ENCODE measurements around the gene C4orf50. TPM values are rescaled to one million over a fixed set of nuclear protein-coding genes. Genes with fewer than 3 reads are reported as not detected.

Gene C4orf50
- total and polyA plus RNA-seq, 2 experiments from 2014 or later: 0.06 to 0.31 TPM

GRCh38 chr4:5976431-5976830 is 41.8 kb downstream of the C4orf50 start:
- TF ChIP-seq POLR2AphosphoS5 (IDR thresholded peaks at IDR 0.05; ENCODE audit: low read depth) (no peak), CTCF (conservative IDR thresholded peaks at IDR 0.05; ENCODE audit: low read depth in 2 of 2) (no peak), ETS1 (IDR thresholded peaks at IDR 0.05) (no peak), STAT1 (IDR thresholded peaks at IDR 0.05; ENCODE audit: unreplicated experiment) (no peak), NANOG (IDR thresholded peaks at IDR 0.05; ENCODE audit: borderline replicate concordance) (no peak), ZNF331 (CRISPR knock-in tag; IDR thresholded peaks at IDR 0.05; ENCODE audit: low read depth) (no peak), JUNB (IDR thresholded peaks at IDR 0.05; ENCODE audit: unreplicated experiment) (no peak), CREB1 (CRISPR knock-in tag; IDR thresholded peaks at IDR 0.05; ENCODE audit: low read depth) (no peak), ZNF462 (CRISPR knock-in tag; IDR thresholded peaks at IDR 0.05) (no peak), REST (IDR thresholded peaks at IDR 0.05; ENCODE audit: unreplicated experiment) (no peak), EZH2 (IDR thresholded peaks at IDR 0.05; ENCODE audit: low read depth, unreplicated experiment) (no peak)
- no peak overlapping the region for H3K27ac ChIP-seq (ENCODE audit: low read depth)
- peak; percentile 56 for DNase-seq (ENCODE audit: low spot score)

More at GRCh38 chr4:5976431-5976830, 41.8 kb downstream of the C4orf50 start:
- H3K79me2 ChIP-seq (replicated peaks; ENCODE audit: insufficient read depth): no peaks in the 10 kb centered on the region
- no peak overlapping the region for H2AFZ ChIP-seq
- 0 out of 2 replicates have a peak, but pooled peaks cover 2% of the 10 kb centered on the region for H3K4me1 ChIP-seq (ENCODE audit: insufficient read depth)
- peaks cover 5% of the 10 kb centered on the region for H3K27me3 Mint-ChIP-seq (ENCODE audit: insufficient read depth, low read depth, poor library complexity)
- H3K9me2 ChIP-seq (ENCODE audit: insufficient read depth): no peaks in the 10 kb centered on the region
- no peak overlapping the region for H3K4me3 Mint-ChIP-seq
- no peak overlapping the region for H3K4me2 ChIP-seq
- ATAC-seq: no peak
- no peaks in the 10 kb centered on the region for H3K36me3 Mint-ChIP-seq (ENCODE audit: low read depth)
- no peaks in the 10 kb centered on the region for H3K27me3 ChIP-seq (ENCODE audit: insufficient read depth)
- H3F3A ChIP-seq (replicated peaks; ENCODE audit: low read depth): no peaks in the 10 kb centered on the region
- no peaks in the 10 kb centered on the region for H3K9me3 Mint-ChIP-seq
- peaks cover 18% of the 10 kb centered on the region for H3K4me1 Mint-ChIP-seq
- H3K27ac Mint-ChIP-seq: no peak overlapping the region
- no peak overlapping the region for H3K4me3 ChIP-seq
- no peaks in the 10 kb centered on the region for H4K20me1 ChIP-seq (replicated peaks; ENCODE audit: insufficient read depth)
- H3K36me3 ChIP-seq (ENCODE audit: insufficient read depth): no peaks in the 10 kb centered on the region

Data from GM23338 (cell line).